ENCODE data around the gene MAML3.

The MAML3 gene

GRCh38 chr4:139808381-139808807 lies 345.6 kb downstream of the MAML3 start:
- DNase-seq (ENCODE audit: low read depth in 2 of 2) = no peak
- TF ChIP-seq CTCF (IDR thresholded peaks at IDR 0.05; ENCODE audit: low read depth, low read length) = no peak
- no peak overlapping the region for H3K4me3 ChIP-seq (replicated peaks in 1 of 2; ENCODE audit: low read depth in 2 of 2, low read length in 2 of 2)

GRCh38 chr4:139807483-139807882 lies 346.5 kb downstream of the MAML3 start:
- H3K4me3 ChIP-seq (replicated peaks in 1 of 2; ENCODE audit: low read depth in 2 of 2, low read length in 2 of 2) = no peak overlapping the region
- no peak for DNase-seq (ENCODE audit: low read depth in 2 of 2)
- TF ChIP-seq CTCF (IDR thresholded peaks at IDR 0.05; ENCODE audit: low read depth, low read length) = no peak

DNA sequence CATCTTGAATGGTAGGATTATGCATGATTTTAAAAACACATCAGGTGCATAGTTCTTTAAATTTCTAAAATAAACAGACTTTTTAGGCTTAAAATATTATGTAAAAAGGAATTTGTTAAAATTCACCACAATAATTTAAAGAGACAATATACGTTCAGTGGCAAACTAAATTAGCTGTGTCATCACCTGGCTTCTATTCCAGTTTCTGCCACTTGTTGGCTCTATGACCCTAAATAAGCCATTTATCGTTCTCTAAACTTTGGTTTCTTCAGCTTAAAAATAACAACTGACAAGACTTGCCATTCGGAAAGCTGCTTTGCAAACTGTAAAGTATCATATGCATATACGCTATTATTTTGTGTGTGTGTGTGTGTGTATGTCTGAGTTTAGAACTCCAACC lies 347.1 kb downstream of the MAML3 start:
- H3K4me3 ChIP-seq (replicated peaks in 1 of 2; ENCODE audit: low read depth in 2 of 2, low read length in 2 of 2) = no peak overlapping the region
- no peak for DNase-seq (ENCODE audit: low read depth in 2 of 2)
- TF ChIP-seq CTCF (IDR thresholded peaks at IDR 0.05; ENCODE audit: low read depth, low read length) = no peak

- no peak overlapping the region for H3K4me3 ChIP-seq (replicated peaks in 1 of 2; ENCODE audit: low read depth in 2 of 2, low read length in 2 of 2)
- DNase-seq (ENCODE audit: low read depth in 2 of 2) = no peak
- TF ChIP-seq CTCF (IDR thresholded peaks at IDR 0.05; ENCODE audit: low read depth, low read length) = no peak
Measured at GRCh38 chr4:139802931-139803330, 351.1 kb downstream of the MAML3 start.

DNA sequence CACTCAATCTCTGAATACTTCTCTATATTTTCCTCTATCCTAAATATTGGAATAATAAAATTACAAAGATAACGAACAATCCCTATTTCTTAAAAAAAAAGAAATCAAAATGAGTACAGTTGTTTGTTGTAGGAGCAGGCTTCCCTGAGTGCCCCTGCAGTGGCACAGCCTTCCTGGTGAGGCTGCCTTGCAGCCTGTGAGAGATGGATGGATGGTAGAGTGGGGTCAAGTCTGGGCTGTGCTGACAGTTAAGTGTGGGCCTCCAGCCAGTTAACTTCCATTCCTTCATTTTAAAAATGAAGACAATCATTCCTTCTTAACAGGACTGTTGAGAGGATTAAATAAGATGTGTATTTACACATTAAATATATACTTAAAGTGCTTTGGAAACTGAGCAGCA lies 351.5 kb downstream of the MAML3 start:
- no peak overlapping the region for H3K4me3 ChIP-seq (replicated peaks in 1 of 2; ENCODE audit: low read depth in 2 of 2, low read length in 2 of 2)

DNA sequence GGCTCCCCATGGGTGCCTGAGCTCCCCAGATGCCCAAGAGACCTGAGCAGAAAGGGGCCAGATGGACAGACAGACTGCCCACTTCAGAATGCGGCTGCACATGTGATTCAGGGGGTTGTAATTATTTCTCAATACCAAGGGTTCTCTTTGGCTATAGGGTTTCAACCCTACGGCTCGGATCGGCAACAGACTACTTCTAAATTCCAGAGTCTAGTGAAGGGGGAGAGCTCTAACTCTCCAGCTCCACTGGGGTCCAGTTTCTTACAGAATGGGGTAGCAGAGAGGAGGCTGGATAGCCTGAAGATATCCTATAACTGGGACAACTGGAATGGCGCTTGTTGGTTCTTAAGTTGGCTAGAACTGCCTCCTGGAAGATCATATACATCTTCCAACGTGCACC lies 352.1 kb downstream of the MAML3 start:
- no peak for TF ChIP-seq CTCF (IDR thresholded peaks at IDR 0.05; ENCODE audit: low read depth, low read length)
- DNase-seq (ENCODE audit: low read depth in 2 of 2) = no peak
- no peak overlapping the region for H3K4me3 ChIP-seq (replicated peaks in 1 of 2; ENCODE audit: low read depth in 2 of 2, low read length in 2 of 2)

More for the DNA sequence above, 351.5 kb downstream of the MAML3 start:
- TF ChIP-seq CTCF (IDR thresholded peaks at IDR 0.05; ENCODE audit: low read depth, low read length) = no peak
- DNase-seq (ENCODE audit: low read depth in 2 of 2) = no peak

GRCh38 chr4:139800082-139800481 lies 353.9 kb downstream of the MAML3 start:
- H3K4me3 ChIP-seq (replicated peaks in 1 of 2; ENCODE audit: low read depth in 2 of 2, low read length in 2 of 2) = no peak overlapping the region
- no peak for TF ChIP-seq CTCF (IDR thresholded peaks at IDR 0.05; ENCODE audit: low read depth, low read length)
- no peak for DNase-seq (ENCODE audit: low read depth in 2 of 2)
